Activated T-cell treated with anti-CD3 and anti-CD28 coated beads, Interleukin-2, amount 50 U/mL, for 1 hour (primary cell): ENCODE data around the gene BCAS3.
"Not testable (repeated sequence)": the region's sequence is repeated elsewhere in the genome, so short reads cannot be mapped to it uniquely, and the experiment has no call there.

Source experiments
- DNase-seq: peaks from one replicate; pipeline ENCODE4 v3.0.0-alpha.2; 2020

BCAS3 gene

GRCh38 chr17:61354895-61355874, 677.5 kb downstream of the BCAS3 start:
- DNase-seq, result no peak

GRCh38 chr17:61357061-61357460, 679.4 kb downstream of the BCAS3 start:
- DNase-seq, result not testable (repeated sequence)

- DNase-seq, result not testable (repeated sequence)
Measured at GRCh38 chr17:61359513-61359912, 681.9 kb downstream of the BCAS3 start.

GRCh38 chr17:61360318-61360943, 682.8 kb downstream of the BCAS3 start:
- DNase-seq, result no peak

- DNase-seq, result no peak
Measured at GRCh38 chr17:61361084-61361483, 683.4 kb downstream of the BCAS3 start.

GRCh38 chr17:61362396-61362795, 684.7 kb downstream of the BCAS3 start:
- no peak for DNase-seq

GRCh38 chr17:61362852-61363600, 685.4 kb downstream of the BCAS3 start:
- no peak for DNase-seq

- DNase-seq, result no peak
Measured at GRCh38 chr17:61363601-61364462, 686.2 kb downstream of the BCAS3 start.

GRCh38 chr17:61364463-61364846, 686.8 kb downstream of the BCAS3 start:
- DNase-seq, result no peak

GRCh38 chr17:61366076-61366714, 688.5 kb downstream of the BCAS3 start:
- no peak for DNase-seq

GRCh38 chr17:61366715-61367413, 689.2 kb downstream of the BCAS3 start:
- DNase-seq, result no peak

GRCh38 chr17:61368049-61368831, 690.6 kb downstream of the BCAS3 start:
- DNase-seq, result no peak

- DNase-seq, result no peak
Measured at GRCh38 chr17:61368832-61369450, 691.3 kb downstream of the BCAS3 start.

GRCh38 chr17:61369751-61370150, 692.1 kb downstream of the BCAS3 start:
- DNase-seq, result no peak

GRCh38 chr17:61371179-61371578, 693.5 kb downstream of the BCAS3 start:
- no peak for DNase-seq

- no peak for DNase-seq
Measured at GRCh38 chr17:61371606-61372005, 694.0 kb downstream of the BCAS3 start.

- no peak for DNase-seq
Measured at GRCh38 chr17:61372436-61372835, 694.8 kb downstream of the BCAS3 start.

- no peak for DNase-seq
Measured at GRCh38 chr17:61376931-61377838, 699.5 kb downstream of the BCAS3 start.
